NCI-H2029 treated with DMSO at 0.1 percent for 48 hours (cell line): ENCODE measurements around the gene CRTC1.
A peak's percentile ranks its signal among the peaks of the same experiment; 100 is the strongest.

Experiments used
- DNase-seq: peaks from one replicate; lab custom pipeline; 2025; lab: John Stamatoyannopoulos, UW

Gene CRTC1

DNA sequence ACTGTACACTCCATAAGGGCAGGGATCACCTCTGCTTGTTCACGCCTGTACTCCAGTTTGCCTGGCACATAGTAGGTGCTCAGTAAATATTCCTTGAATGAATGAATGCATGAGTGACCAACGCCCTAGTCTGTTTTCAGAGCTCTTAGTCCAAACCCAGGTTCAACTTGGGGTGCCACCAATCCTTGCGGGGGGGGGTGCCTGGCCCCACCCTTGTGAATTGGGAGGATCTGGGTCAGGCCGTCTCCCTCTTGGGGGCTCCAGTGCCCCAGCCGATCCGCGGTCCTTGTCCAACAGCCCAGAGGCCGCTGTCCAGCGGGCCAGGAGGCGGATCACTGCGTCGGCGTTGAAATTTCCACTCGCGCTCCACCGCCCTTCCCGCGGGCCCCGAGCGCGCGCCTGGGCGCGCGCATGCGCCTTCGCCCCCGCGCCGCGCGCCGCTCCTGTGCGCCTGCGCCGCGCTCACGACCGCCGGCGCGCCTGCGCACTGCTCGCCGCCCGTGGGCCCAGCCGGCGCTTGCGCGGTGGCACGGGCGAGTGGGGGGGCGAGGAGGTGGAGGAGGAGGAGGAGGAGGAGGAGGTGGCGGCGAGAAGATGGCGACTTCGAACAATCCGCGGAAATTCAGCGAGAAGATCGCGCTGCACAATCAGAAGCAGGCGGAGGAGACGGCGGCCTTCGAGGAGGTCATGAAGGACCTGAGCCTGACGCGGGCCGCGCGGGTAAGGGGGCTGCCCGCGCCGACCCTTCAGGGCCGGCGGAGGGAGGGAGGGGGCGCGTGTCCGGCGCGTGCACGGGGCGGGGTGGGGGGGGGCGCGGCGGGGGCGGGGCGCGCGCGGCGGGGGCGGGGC is at the start of gene CRTC1:
TSS of gene CRTC1 (plus strand) at position 572 of the 849 bp plus-strand sequence. CDS start at position 595, 23 bp downstream.
- DNase-seq: peak; percentile 49

DNA sequence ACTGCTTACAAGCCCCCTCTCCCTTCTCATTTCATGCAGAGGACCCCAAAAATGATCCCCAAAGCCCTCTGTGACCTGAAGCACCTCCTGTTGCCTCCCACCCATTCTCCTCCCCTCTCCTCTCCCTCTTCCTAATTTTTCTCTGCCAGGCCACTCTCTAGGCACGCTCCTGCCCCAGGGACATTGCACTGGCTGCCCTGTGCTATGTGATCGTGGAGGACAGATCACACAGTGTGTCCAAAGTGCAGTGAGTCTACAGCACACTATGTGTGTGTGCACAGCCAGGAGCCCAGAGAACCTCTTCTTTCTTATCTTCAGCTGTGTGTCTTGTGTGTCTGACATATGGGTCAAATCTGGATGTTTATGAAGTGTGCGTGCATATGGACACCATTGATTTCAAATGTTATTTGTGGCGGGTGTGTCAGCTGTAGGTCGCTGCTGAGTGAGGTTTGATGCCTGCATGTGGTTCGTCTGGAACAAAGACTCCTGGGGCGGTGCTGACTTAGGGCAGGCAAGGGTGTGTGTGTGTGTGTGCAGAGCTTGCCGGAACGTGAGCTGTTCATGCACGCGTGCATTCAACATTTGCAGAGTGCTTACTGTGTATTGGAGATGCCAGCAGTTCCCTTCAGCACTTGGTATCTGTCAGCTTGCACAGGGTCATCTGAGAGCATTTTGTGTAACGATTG is 48.7 kb upstream of the CRTC1 start:
- no peak for DNase-seq

DNA sequence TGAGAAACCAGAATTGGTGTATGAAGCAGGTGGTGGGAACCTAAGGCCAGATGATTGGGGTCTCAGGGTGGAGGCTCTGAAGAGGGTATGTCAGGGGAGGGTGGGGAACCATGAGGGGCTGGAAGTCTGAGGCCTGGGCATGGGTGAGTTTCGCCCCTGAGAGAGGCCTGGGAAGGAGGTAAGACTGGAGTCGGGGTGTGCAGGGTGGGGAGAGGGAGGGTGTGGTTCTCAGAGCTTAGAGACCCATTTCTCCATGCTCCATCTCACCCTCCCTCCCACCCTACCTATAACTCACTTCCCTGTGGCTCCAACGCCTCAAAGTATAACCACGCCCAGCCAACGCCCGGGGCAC is 47.7 kb upstream of the CRTC1 start:
- DNase-seq: no peak

DNA sequence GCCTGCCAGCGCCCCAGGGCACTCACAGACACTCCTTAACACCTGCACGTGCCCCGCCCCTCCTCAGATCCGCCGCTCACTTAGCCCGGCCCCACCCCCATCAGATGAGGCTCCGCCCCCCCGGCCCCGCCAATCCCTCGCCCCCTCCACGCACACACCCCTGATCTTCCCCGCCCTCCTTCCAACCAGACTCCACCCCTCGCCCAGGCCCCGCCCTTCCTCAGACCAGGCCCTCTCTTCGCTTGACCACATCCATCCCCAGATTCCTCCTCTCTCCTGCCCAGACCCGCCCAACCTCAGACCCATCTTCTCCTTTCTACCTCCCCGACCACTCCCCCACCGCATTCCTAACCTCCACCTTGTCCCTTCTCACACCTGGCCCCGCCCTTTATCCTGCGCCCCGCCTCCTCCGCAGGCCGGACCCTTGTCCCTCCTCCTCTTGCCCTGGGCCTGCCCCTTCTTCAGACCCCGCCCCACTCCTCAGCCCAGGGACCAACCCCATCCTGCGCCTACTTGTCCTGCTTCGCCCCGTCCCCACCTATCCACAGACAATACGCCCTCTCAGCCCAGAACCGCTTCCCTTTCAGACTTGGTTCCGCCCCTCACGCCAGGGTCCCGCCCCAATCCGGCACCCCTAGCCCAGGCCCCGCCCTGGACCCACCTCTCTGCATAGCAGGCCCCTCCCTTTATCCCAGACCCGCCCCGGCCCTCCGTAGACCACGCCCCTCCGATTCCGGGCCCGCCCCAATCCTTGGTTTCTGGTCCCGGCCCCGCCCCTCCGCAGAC is 47.1 kb upstream of the CRTC1 start:
- DNase-seq: peak; percentile 97

- DNase-seq: no peak
Measured at GRCh38 chr19:18636969-18637629, 46.4 kb upstream of the CRTC1 start, which contains the start of gene KLHL26. Gene KLHL26, plus strand, starts transcription at chr19:18637028. Its CDS starts 27 bp downstream, at chr19:18637055.

DNA sequence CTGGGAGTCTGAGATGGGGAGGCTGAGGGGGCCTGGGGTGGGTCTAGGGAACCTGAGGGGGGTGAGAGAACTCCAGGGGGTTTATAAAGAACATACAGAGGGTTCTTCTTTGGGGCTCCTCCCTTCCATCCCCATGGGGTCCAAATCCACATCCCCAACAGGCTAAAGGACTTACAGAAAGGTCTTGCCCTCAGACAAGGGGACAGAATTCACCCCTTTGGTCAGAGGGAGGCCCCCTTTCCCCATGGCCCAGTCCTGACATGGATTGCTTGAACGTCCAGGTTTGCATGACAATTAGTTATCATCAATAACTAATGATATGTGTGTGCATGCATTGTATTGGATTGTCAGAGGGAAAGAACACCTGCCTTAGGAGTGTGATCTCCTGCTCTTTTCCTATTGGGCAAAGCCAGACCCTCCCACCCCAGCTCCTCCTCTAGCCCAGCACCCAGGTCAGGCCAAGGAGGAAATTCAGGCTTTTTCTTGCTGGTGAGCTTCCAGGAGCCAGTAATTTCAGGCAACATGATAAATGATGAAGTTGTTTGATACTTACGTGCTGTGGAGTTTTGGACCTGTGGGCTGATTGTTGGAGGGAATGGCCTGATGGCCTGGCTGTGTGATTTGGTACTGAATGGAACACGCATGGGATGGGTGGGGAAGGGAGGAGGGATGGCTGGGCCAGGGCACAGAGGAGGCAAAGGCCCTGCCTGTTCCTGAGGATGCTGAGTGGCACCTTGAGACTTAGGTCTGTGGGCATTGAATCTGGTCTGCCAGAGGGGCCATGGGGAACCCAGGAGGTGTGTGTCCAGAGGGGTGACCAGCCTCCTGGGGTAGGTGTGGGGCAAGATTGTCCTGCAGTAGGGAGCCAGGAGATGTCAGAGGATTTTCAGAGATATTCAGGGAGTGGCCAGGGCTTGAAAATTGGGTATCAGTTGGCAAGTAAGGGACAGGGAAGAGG is 45.5 kb upstream of the CRTC1 start:
- peak; percentile 39 for DNase-seq

DNA sequence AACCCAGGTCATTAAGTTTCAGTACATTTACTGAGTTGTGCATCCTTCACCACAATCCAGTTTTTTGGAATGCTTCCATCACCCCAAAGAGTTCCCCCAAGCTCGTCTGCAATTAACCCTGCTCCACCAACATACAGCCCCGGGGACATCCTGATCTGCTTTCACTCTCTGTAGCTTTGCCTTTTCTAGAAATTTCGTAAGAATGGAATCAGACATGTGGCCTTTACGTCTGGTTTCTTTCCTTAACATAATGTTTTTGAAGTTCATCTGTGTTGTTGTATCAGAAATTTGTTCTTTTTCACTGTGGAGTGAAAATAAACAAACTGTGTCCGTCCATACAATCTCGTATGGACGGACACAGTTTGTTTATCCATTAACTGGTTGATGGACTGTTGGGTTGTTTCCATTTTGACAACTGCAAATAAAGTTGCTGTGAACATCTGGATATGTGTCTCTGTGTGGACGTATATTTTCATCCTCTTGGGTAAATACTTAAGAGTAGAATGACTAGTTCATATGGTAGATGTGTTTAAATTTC is 43.7 kb upstream of the CRTC1 start:
- no peak for DNase-seq

DNA sequence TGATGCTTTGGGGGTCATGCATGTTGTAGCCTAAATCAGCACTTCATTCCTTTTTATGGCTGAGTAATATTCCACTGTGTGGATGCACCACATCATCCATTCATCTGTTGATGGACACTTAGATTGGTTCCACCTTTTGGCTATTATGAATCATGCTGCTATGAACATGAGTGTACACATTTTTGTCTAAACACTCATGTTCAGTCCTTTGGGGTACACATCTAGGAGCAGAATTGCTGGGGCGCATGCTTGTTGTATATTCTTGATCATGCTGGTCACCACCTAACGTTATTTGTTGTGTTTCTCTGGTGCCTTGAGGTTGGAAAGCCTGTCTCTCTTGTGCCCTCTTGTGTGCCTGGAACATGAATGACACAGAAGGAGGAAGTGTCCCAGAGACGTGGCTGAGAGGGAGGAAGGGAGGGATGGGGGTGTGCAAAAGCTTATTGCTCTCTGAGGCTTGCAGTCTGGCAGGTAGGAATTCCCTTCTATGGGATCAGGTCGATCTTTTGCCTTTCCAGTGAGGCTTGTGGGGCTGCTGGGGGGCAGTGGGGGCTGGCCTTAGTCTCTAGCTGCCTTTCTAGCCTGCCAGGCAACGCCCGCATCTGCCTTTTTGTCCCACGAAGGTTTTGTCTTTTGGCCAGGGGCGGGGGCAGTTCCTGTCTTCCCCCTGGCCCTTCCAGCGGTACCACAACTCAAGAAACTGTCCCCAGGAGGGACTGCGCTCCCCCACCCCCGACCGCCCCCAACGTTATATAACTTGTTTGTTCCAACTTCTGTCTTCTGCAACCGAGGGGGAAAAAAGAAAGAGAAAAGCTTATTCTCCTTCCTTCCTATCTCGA is 39.1 kb upstream of the CRTC1 start:
- DNase-seq: no peak

DNA sequence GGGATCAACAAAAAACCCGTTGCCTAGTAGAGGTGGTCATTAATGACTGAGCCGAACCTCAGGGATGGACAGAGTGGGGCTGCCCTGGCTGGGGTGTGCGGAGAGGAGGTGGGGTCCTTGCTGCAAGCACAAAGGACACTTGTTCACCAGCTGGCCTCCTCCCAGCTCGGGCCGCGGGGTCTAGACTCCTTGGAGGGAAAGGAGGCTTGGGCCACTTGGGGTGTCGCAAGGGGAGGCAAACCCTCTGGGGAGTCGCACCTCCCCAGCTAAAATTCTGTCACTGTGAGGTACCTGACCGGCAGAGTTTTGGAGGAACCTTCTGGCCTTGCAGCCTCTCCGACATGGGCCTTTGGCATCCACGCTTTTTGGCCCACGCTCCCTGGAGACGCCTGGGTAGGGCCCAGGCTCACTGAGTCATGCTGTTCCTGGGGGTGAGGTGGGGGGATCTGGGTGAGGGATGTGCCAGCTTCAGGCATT is 38.4 kb upstream of the CRTC1 start:
- DNase-seq: no peak

GRCh38 chr19:18646535-18647370 is 36.7 kb upstream of the CRTC1 start:
- no peak for DNase-seq

GRCh38 chr19:18647371-18647767 is 36.1 kb upstream of the CRTC1 start:
- no peak for DNase-seq

DNA sequence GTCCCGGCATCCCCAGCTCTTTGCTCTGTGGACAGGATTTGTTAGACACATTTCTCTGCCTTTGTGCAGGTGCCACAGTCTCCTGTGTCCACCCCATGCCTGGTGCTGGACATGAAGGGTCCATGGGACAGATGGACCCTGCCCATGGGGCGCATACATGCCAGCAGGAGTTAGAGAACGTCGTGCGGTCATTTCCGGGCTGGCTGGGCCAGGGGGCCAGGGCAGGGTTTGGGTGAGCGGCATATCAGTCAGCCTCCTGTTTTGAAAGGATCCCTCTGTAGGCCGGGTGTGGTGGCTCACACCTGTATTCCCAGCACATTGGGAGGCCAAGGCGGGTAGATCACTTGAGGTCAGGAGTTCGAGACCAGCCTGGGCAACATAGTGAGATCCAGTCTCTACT is 35.7 kb upstream of the CRTC1 start:
- DNase-seq: no peak

- no peak for DNase-seq
Measured at GRCh38 chr19:18648973-18649315, 34.5 kb upstream of the CRTC1 start.

DNA sequence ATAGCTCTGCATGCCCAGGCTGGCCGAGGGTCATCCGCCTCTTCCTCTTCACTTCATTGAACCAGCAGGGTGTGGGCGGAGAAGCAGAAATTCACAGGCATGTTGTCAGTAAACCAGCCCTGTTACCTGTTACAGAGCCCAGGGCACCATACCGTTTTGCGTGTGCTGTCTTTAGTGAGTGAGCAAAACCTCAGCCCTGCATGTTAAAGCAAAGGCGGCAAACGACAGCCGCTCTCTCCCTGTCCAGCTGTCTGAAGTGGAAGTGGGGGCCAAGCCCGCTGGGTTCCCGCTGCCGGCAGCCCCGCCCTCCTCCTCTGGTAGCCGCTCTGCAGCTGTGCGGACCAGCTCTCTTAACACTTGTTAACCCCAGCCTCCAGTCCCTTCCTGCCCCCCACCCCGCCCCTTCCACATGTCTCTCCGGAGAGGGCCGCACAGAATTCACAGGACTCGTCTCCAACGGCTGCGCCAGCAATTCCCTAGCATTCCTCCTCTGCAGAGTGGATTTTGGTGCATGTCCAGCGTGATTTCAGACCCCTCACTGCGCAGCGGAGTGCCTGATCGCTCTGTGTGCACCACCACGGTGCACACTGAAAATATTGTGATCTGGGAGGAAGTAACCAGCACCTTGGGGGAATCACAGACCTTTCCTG is 34.0 kb upstream of the CRTC1 start:
- DNase-seq: no peak

DNA sequence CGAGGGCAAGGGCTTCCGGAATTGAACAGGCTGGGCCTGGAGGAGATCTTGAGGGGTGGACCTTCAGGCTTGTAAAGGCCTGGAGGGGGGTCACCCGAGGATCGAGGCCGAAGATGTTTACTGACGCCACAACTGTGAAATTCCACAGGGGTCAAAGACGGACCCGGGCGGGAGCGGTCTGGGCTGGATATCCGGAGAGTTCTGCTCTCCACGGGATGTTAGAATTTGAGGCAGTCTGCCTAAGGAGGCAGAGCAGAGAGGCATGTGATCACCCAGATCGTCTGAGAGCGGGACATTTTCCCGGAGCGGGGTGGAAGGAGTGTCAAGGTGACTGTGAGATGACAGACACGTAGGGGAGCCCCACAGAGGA is 33.5 kb upstream of the CRTC1 start:
- no peak for DNase-seq

- DNase-seq: no peak
Measured at GRCh38 chr19:18650468-18651041, 32.9 kb upstream of the CRTC1 start.

- DNase-seq: no peak
Measured at GRCh38 chr19:18651300-18651699, 32.2 kb upstream of the CRTC1 start.

DNA sequence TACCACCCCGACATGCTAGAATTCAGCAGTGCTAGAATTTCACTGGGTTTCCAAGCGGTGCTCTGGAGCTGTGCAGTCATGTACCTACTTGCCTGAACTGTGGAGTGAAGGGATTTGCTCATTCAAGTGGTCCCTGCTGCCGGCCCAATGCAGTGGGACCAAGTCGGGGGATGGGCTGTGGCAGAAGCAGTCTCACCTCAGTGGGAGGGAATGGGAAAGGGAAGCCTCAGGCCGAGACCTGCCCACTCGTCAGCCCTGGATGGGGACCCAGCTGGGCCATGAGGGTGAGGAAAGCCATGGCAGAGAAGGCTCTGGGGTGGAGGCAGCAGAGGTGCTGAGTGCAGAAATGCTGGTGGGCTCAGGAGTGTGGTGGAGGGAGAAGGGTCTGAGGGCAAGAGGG is 31.7 kb upstream of the CRTC1 start:
- no peak for DNase-seq
